Measurements from ENCODE around the gene MBOAT1. TPM values are rescaled to one million over a fixed set of nuclear protein-coding genes. Genes with fewer than 3 reads are reported as not detected.

The MBOAT1 gene
- polyA plus RNA-seq, 1 donor (not counting 4 experiments of a cell fraction or from before 2014, with no cell fraction given) = 4.9 TPM

- H3K9me1 ChIP-seq (ENCODE audit: control insufficient read depth, extremely low read depth, insufficient read depth, low read length) = no peaks in the 10 kb centered on the region
- FAIRE-seq (no peak), DNase-seq (ENCODE audit: low read depth, low spot score) (no peak)
- no peaks in the 10 kb centered on the region for H3K27me3 ChIP-seq (ENCODE audit: control insufficient read depth, extremely low read depth, insufficient read depth, low read length)
- dilution Hi-C loops (cut with MboI; ENCODE audit: extremely low pct_ligation_motif_present, low sequenced_read_pairs) = no loop called here
- H3K79me2 ChIP-seq (ENCODE audit: control insufficient read depth, insufficient read depth, low read length) = no peaks in the 10 kb centered on the region
- no peak overlapping the region for H3K27ac ChIP-seq (ENCODE audit: control insufficient read depth, insufficient read depth, low read length)
- H3K9ac ChIP-seq (ENCODE audit: control insufficient read depth, extremely low read depth, insufficient read depth, low read length) = no peak overlapping the region
- H3K4me2 ChIP-seq (ENCODE audit: control insufficient read depth, extremely low read depth, insufficient read depth, low read depth, low read length) = no peak overlapping the region
- no peak overlapping the region for H3K4me3 ChIP-seq (ENCODE audit: control insufficient read depth in 2 of 3, extremely low read depth in 1 of 3, insufficient read depth in 2 of 3, low read depth in 1 of 3, low read length in 3 of 3)
- no peaks in the 10 kb centered on the region for H3K36me3 ChIP-seq (ENCODE audit: control insufficient read depth in 2 of 2, extremely low read depth in 1 of 2, insufficient read depth in 2 of 2, low read length in 2 of 2)
- H4K20me1 ChIP-seq (ENCODE audit: control insufficient read depth, extremely low read depth, insufficient read depth, low read length) = no peaks in the 10 kb centered on the region
- no peaks in the 10 kb centered on the region for H3K4me1 ChIP-seq (ENCODE audit: control insufficient read depth, extremely low read depth, insufficient read depth, low read length)
- H3K9me3 ChIP-seq (ENCODE audit: control insufficient read depth, low read depth, low read length) = no peaks in the 10 kb centered on the region
- TF ChIP-seq, protein P1, sequence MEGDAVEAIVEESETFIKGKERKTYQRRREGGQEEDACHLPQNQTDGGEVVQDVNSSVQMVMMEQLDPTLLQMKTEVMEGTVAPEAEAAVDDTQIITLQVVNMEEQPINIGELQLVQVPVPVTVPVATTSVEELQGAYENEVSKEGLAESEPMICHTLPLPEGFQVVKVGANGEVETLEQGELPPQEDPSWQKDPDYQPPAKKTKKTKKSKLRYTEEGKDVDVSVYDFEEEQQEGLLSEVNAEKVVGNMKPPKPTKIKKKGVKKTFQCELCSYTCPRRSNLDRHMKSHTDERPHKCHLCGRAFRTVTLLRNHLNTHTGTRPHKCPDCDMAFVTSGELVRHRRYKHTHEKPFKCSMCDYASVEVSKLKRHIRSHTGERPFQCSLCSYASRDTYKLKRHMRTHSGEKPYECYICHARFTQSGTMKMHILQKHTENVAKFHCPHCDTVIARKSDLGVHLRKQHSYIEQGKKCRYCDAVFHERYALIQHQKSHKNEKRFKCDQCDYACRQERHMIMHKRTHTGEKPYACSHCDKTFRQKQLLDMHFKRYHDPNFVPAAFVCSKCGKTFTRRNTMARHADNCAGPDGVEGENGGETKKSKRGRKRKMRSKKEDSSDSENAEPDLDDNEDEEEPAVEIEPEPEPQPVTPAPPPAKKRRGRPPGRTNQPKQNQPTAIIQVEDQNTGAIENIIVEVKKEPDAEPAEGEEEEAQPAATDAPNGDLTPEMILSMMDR (optimal IDR thresholded peaks at IDR 0.05 in 1 of 3, IDR thresholded peaks at IDR 0.05 in 1 of 3, conservative IDR thresholded peaks at IDR 0.05 in 1 of 3; ENCODE audit: extremely low read depth in 1 of 3, insufficient read depth in 2 of 3, low read length in 3 of 3) = no peak
- no peak overlapping the region for H2AFZ ChIP-seq (ENCODE audit: control insufficient read depth, low read length)
These were observed 126.5 kb downstream of the MBOAT1 start for GRCh38 chr6:20085817-20086216.

DNA sequence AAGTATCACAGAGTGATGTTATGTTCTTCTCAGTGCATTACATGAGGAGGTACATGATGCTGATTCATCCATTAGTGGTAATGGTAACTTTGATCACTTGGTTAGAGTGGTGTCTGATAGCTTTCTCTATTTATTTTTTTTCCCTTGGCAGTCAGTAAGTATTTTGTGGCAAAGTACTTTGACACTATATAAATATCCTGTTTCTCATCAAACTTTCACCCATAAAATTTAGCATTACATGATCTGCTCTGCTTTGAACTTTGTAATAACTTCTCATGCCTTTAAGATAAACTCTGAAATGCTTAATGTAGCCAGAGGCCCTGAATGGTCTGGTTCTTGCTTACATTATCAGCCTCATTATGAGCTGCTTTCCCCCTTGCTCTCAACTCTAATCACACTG, 127.9 kb downstream of the MBOAT1 start:
- Histone ChIP-seq H3K4me3 (ENCODE audit: control insufficient read depth in 2 of 3, extremely low read depth in 1 of 3, insufficient read depth in 2 of 3, low read depth in 1 of 3, low read length in 3 of 3) (no peak overlapping the region), H4K20me1 (ENCODE audit: control insufficient read depth, extremely low read depth, insufficient read depth, low read length) (no peaks in the 10 kb centered on the region), H2AFZ (ENCODE audit: control insufficient read depth, low read length) (no peak overlapping the region), H3K9ac (ENCODE audit: control insufficient read depth, extremely low read depth, insufficient read depth, low read length) (no peak overlapping the region), H3K9me1 (ENCODE audit: control insufficient read depth, extremely low read depth, insufficient read depth, low read length) (no peaks in the 10 kb centered on the region), H3K27me3 (ENCODE audit: control insufficient read depth, extremely low read depth, insufficient read depth, low read length) (no peaks in the 10 kb centered on the region), H3K79me2 (ENCODE audit: control insufficient read depth, insufficient read depth, low read length) (no peaks in the 10 kb centered on the region), H3K9me3 (ENCODE audit: control insufficient read depth, low read depth, low read length) (no peaks in the 10 kb centered on the region), H3K27ac (ENCODE audit: control insufficient read depth, insufficient read depth, low read length) (no peak overlapping the region), H3K36me3 (ENCODE audit: control insufficient read depth in 2 of 2, extremely low read depth in 1 of 2, insufficient read depth in 2 of 2, low read length in 2 of 2) (no peaks in the 10 kb centered on the region), H3K4me1 (ENCODE audit: control insufficient read depth, extremely low read depth, insufficient read depth, low read length) (no peaks in the 10 kb centered on the region), H3K4me2 (ENCODE audit: control insufficient read depth, extremely low read depth, insufficient read depth, low read depth, low read length) (no peak overlapping the region)
- TF ChIP-seq, protein P1 (optimal IDR thresholded peaks at IDR 0.05 in 1 of 3, IDR thresholded peaks at IDR 0.05 in 1 of 3, conservative IDR thresholded peaks at IDR 0.05 in 1 of 3; ENCODE audit: extremely low read depth in 1 of 3, insufficient read depth in 2 of 3, low read length in 3 of 3) = no peak
- TF ChIP-seq EZH2 (IDR thresholded peaks at IDR 0.05; ENCODE audit: low read length) = no peak
- dilution Hi-C loops (cut with MboI; ENCODE audit: extremely low pct_ligation_motif_present, low sequenced_read_pairs) = no loop called here
- DNase-seq (ENCODE audit: low read depth, low spot score) (no peak), FAIRE-seq (no peak)
